Suprapubic skin (tissue), 4 donors: Measurements from ENCODE around the gene POPDC2. TPM values are rescaled to one million over a fixed set of nuclear protein-coding genes. Genes with fewer than 3 reads are reported as not detected.

ENCODE experiments used
- DNase-seq, 2 donors: peaks; one replicate each; pipeline ENCODE4 v3.0.0-alpha.2; 2019; ENCODE audit warnings: low spot score in 2 of 2
- H3K27ac ChIP-seq: fragments of 200-600 bp; sonication (generic); one replicate; pipeline ENCODE4 v1.5.1; 2019
- H3K27me3 ChIP-seq: fragments of 200-600 bp; sonication (generic); one replicate; pipeline ENCODE4 v1.5.1; 2019
- H3K36me3 ChIP-seq: fragments of 200-600 bp; sonication (generic); one replicate; pipeline ENCODE4 v1.5.1; 2019
- H3K4me1 ChIP-seq: fragments of 200-600 bp; sonication (generic); one replicate; pipeline ENCODE4 v1.5.1; 2019
- H3K4me3 ChIP-seq: fragments of 200-600 bp; sonication (generic); one replicate; pipeline ENCODE4 v1.5.1; 2019; ENCODE audit warnings: mild to moderate bottlenecking
- H3K9me3 ChIP-seq: fragments of 200-600 bp; sonication (generic); one replicate; pipeline ENCODE4 v1.5.1; 2019
- CTCF ChIP-seq, 2 donors: fragments of 200-600 bp in 1 of 2; fragments of 450-650 bp in 1 of 2; sonication (generic) in 1 of 2; IDR thresholded peaks; one replicate each; pipeline ENCODE4 v1.5.1; 2016 to 2019; ENCODE audit warnings: antibody characterized with exemption in 2 of 2, mild to moderate bottlenecking in 1 of 2, moderate library complexity in 1 of 2
- EP300 ChIP-seq: sonication (generic); formaldehyde crosslinking; IDR thresholded peaks from one replicate; pipeline ENCODE4 v1.6.1; 2017; ENCODE audit warnings: antibody characterized with exemption
- POLR2A ChIP-seq, 2 donors: fragments of 450-650 bp; IDR thresholded peaks; one replicate each; pipeline ENCODE4 v1.6.1; 2017; ENCODE audit warnings: antibody characterized with exemption in 2 of 2, mild to moderate bottlenecking in 2 of 2, moderate library complexity in 2 of 2
- POLR2AphosphoS5 ChIP-seq, 3 donors: sonication (generic); formaldehyde crosslinking; IDR thresholded peaks; one replicate each; pipeline ENCODE4 v1.6.1; 2017; ENCODE audit warnings: antibody characterized with exemption in 3 of 3
- WGBS: methylation state at CpG from one replicate; pipeline ENCODE4 v1.1.5; 2018; 5-methylcytosine and 5-hydroxymethylcytosine counted together
- total RNA-seq, 4 donors: library from RNA; depleted of rRNA; stranded (reverse); fragments of >200 nt; gene quantifications; one replicate each; pipeline ENCODE4 v1.1.0, GENCODE V29; 2016

POPDC2 gene
- total RNA-seq, 4 donors from 2014 or later, result 0.68 to 4.5 (median 3.4) TPM

GRCh38 chr3:119643528-119643927 is 16.9 kb downstream of the POPDC2 start:
- WGBS, result 85% methylated on average over 2 of the region's 2 CpGs
- no peak overlapping the region for H3K27ac ChIP-seq
- TF ChIP-seq CTCF (IDR thresholded peaks at IDR 0.05), result no peak
- no peak for TF ChIP-seq POLR2AphosphoS5 (IDR thresholded peaks at IDR 0.05)
- no peak for TF ChIP-seq EP300
- TF ChIP-seq POLR2A (IDR thresholded peaks at IDR 0.05), result no peak

DNA sequence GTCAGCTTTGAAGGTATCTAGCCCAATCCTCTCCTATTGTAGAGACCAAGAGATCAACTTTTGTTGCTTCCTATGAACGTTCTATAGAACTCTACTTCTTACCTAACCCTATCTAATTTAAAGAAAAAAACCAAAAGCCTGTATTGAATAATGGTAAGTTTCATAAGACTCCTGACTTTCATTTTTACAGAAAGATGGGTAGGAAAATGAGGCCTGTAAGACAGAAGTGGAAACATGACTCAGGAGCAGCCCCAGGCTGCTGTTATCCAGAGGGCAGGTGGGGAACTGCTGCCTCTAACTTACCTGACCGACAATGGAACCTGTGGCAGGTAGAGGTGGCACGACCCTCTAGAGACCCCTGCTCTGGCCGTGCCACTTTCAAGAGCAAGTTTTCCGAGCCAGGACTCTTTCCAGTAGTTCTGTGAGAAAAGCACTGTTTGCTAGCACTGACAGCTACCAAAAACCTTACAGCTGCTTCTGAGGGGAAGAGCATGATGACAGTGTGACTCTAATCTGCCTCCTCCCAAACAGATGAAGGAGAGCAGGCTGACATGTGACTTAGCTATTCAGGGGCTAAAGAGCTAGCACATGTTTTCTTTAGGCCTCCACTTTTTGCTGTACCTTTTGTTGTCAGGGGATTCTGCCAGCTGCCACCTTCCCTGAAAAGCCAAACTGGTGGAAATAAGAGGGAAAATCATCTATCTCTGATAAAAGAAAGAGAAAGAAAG is 17.5 kb downstream of the POPDC2 start:
- Histone ChIP-seq H3K4me3 (no peak overlapping the region), H3K27ac (no peak overlapping the region), H3K4me1 (peaks cover 11% of the 10 kb centered on the region), H3K36me3 (peaks cover 10% of the 10 kb centered on the region), H3K27me3 (no peaks in the 10 kb centered on the region), H3K9me3 (no peaks in the 10 kb centered on the region)
- DNase-seq, result no peak
- no peak for TF ChIP-seq POLR2A (IDR thresholded peaks at IDR 0.05)
- TF ChIP-seq POLR2AphosphoS5 (IDR thresholded peaks at IDR 0.05), result no peak
- TF ChIP-seq CTCF (IDR thresholded peaks at IDR 0.05), result no peak
- TF ChIP-seq EP300, result no peak
- WGBS, result 68% methylated on average over 5 of the region's 5 CpGs

More at GRCh38 chr3:119643528-119643927, 16.9 kb downstream of the POPDC2 start:
- Histone ChIP-seq H3K4me1 (peaks cover 10% of the 10 kb centered on the region), H3K27me3 (no peaks in the 10 kb centered on the region), H3K4me3 (no peak overlapping the region), H3K36me3 (peaks cover 14% of the 10 kb centered on the region), H3K9me3 (no peaks in the 10 kb centered on the region)
- no peak for DNase-seq

DNA sequence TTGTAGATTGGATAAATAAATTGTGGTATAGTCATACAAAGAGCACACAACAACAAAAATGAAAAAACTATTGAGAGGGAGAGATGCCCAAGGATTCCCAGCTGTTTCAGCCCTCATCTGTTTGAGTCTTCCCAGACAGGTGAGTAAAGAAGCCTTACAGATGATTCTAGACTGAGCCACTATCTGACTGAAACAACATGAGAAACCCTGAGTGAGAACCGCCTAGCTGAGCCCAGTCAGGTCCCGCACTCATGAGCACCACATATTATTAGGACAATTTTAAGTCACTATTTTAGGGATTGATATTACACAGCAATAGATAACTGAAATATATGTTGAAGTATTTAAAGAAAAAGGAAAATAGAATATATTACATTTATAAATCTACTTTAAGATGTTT is 19.0 kb downstream of the POPDC2 start:
- H3K36me3 ChIP-seq, result peaks cover 10% of the 10 kb centered on the region
- H3K27me3 ChIP-seq, result no peaks in the 10 kb centered on the region
- WGBS, result 100% methylated on average over 2 of the region's 2 CpGs
- TF ChIP-seq EP300, result no peak
- no peak for TF ChIP-seq POLR2AphosphoS5 (IDR thresholded peaks at IDR 0.05)
- no peak for TF ChIP-seq CTCF (IDR thresholded peaks at IDR 0.05)
- TF ChIP-seq POLR2A (IDR thresholded peaks at IDR 0.05), result no peak
- H3K4me3 ChIP-seq, result no peak overlapping the region
- no peaks in the 10 kb centered on the region for H3K9me3 ChIP-seq
- no peak for DNase-seq
- H3K4me1 ChIP-seq, result peaks cover 19% of the 10 kb centered on the region
- no peak overlapping the region for H3K27ac ChIP-seq

GRCh38 chr3:119639494-119640350 is 20.7 kb downstream of the POPDC2 start:
- Histone ChIP-seq H3K27ac (no peak overlapping the region), H3K36me3 (peaks cover 10% of the 10 kb centered on the region), H3K27me3 (no peaks in the 10 kb centered on the region), H3K4me3 (no peak overlapping the region), H3K4me1 (peaks cover 23% of the 10 kb centered on the region), H3K9me3 (no peaks in the 10 kb centered on the region)
- TF ChIP-seq POLR2AphosphoS5 (IDR thresholded peaks at IDR 0.05) (no peak), EP300 (no peak), POLR2A (IDR thresholded peaks at IDR 0.05) (no peak), CTCF (IDR thresholded peaks at IDR 0.05) (no peak)
- 97% methylated on average over 2 of the region's 2 CpGs for WGBS
- DNase-seq, result no peak
